CD14-positive monocyte (primary cell): ENCODE data around the gene ZNF652. TPM values are rescaled to one million over a fixed set of nuclear protein-coding genes. Genes with fewer than 3 reads are reported as not detected.

Experiments
- DNase-seq, 3 donors: peaks; one replicate each; pipeline ENCODE4 v3.0.0-alpha.2; 2011 to 2022
- H2AFZ ChIP-seq: 2 replicates; pipeline ENCODE4 v1.6.0; 2012; ENCODE audit warnings: mild to moderate bottlenecking, low read depth, low read length, inconsistent platforms; ENCODE audit not compliant: insufficient read depth, poor library complexity, severe bottlenecking
- H3K27ac ChIP-seq, 2 donors: 1 replicate in 1 of 2; 2 replicates in 1 of 2; pipeline ENCODE4 v1.5.1; 2012 to 2013; ENCODE audit warnings: low read length in 2 of 2, control low read depth in 1 of 2, inconsistent platforms in 1 of 2, low read depth in 1 of 2, mild to moderate bottlenecking in 1 of 2
- H3K27me3 ChIP-seq, 2 donors: one replicate each; pipeline versions ENCODE4 v1.6.0 to v1.6.1; 2011 to 2013; ENCODE audit warnings: low read length in 2 of 2; ENCODE audit not compliant: control insufficient read depth in 2 of 2, insufficient read depth in 2 of 2
- H3K36me3 ChIP-seq, 2 donors: replicated peaks in 1 of 2; 1 replicate in 1 of 2; 2 replicates in 1 of 2; pipeline versions ENCODE4 v1.5.1 to v1.6.1; 2012 to 2013; ENCODE audit warnings: low read length in 2 of 2, control low read depth in 1 of 2, inconsistent platforms in 1 of 2, mild to moderate bottlenecking in 1 of 2; ENCODE audit not compliant: insufficient read depth in 2 of 2, control insufficient read depth in 1 of 2
- H3K4me1 ChIP-seq, 2 donors: 1 replicate in 1 of 2; 2 replicates in 1 of 2; pipeline versions ENCODE4 v1.5.1 to v1.6.1; 2012 to 2013; ENCODE audit warnings: low read length in 2 of 2, control low read depth in 1 of 2, inconsistent platforms in 1 of 2, mild to moderate bottlenecking in 1 of 2, moderate library complexity in 1 of 2; ENCODE audit not compliant: insufficient read depth in 2 of 2, control insufficient read depth in 1 of 2
- H3K4me2 ChIP-seq: replicated peaks from 2 replicates; pipeline ENCODE3; 2012; ENCODE audit warnings: low read length, moderate library complexity, mild to moderate bottlenecking; ENCODE audit not compliant: poor library complexity, severe bottlenecking; ENCODE audit errors: extremely low read depth
- H3K4me3 ChIP-seq, 3 experiments: fragments of 200-600 bp in 1 of 3; sonication (generic) in 1 of 3; replicated peaks in 1 of 3; 1 replicate in 2 of 3; 2 replicates in 1 of 3; pipeline ENCODE4 v1.5.1; 2011 to 2013; ENCODE audit warnings: low read length in 3 of 3, mild to moderate bottlenecking in 3 of 3, control low read depth in 2 of 3, low read depth in 2 of 3, inconsistent platforms in 1 of 3, moderate library complexity in 1 of 3
- H3K79me2 ChIP-seq: 2 replicates; pipeline ENCODE4 v1.6.0; 2012; ENCODE audit warnings: mild to moderate bottlenecking, control low read depth, inconsistent platforms, low read length, moderate library complexity; ENCODE audit not compliant: insufficient read depth
- H3K9ac ChIP-seq: 2 replicates; pipeline ENCODE4 v1.6.0; 2017; ENCODE audit warnings: low read length, mild to moderate bottlenecking; ENCODE audit not compliant: insufficient read depth, poor library complexity, severe bottlenecking
- H3K9me3 ChIP-seq, 2 donors: replicated peaks in 1 of 2; 1 replicate in 1 of 2; 2 replicates in 1 of 2; pipeline versions ENCODE4 v1.5.1 to v1.6.1; 2012 to 2013; ENCODE audit warnings: low read length in 2 of 2, control low read depth in 1 of 2; ENCODE audit not compliant: control insufficient read depth in 1 of 2, insufficient read depth in 1 of 2
- H4K20me1 ChIP-seq: 2 replicates; pipeline ENCODE4 v1.6.0; 2012; ENCODE audit warnings: mild to moderate bottlenecking, low read length, control low read depth, moderate library complexity; ENCODE audit not compliant: insufficient read depth
- H3K27ac Mint-ChIP-seq, 7 donors: one replicate each; pipeline ENCODE4 v1.8.0; 2020; ENCODE audit warnings: mild to moderate bottlenecking in 7 of 7, mixed read lengths in 7 of 7, moderate library complexity in 6 of 7, inconsistent platforms in 2 of 7
- H3K27me3 Mint-ChIP-seq, 3 donors: one replicate each; pipeline ENCODE4 v1.8.0; 2021 to 2022; ENCODE audit warnings: low read depth in 3 of 3, mild to moderate bottlenecking in 3 of 3, mixed read lengths in 3 of 3, moderate library complexity in 3 of 3, inconsistent platforms in 1 of 3
- H3K36me3 Mint-ChIP-seq, 2 donors: one replicate each; pipeline ENCODE4 v1.8.0; 2020; ENCODE audit warnings: mixed read lengths in 2 of 2, inconsistent platforms in 1 of 2, mild to moderate bottlenecking in 1 of 2
- H3K4me1 Mint-ChIP-seq: one replicate; pipeline ENCODE4 v1.8.0; 2020; ENCODE audit warnings: mild to moderate bottlenecking, mixed read lengths
- H3K4me3 Mint-ChIP-seq, 2 donors: one replicate each; pipeline ENCODE4 v1.8.0; 2020; ENCODE audit warnings: mild to moderate bottlenecking in 2 of 2, mixed read lengths in 2 of 2, moderate library complexity in 1 of 2
- H3K9me3 Mint-ChIP-seq, 7 donors: one replicate each; pipeline ENCODE4 v1.8.0; 2020 to 2022; ENCODE audit warnings: mixed read lengths in 7 of 7, mild to moderate bottlenecking in 6 of 7, moderate library complexity in 6 of 7, inconsistent platforms in 2 of 7
- CTCF ChIP-seq: fragments of 200-600 bp; IDR thresholded peaks from one replicate; pipeline ENCODE4 v1.8.0; 2022; ENCODE audit warnings: antibody characterized with exemption, mild to moderate bottlenecking
- WGBS: methylation state at CpG from one replicate; pipeline ENCODE4 v1.1.5; 2013; ENCODE audit warnings: missing lambda C conversion rate; ENCODE audit not compliant: insufficient coverage; 5-methylcytosine and 5-hydroxymethylcytosine counted together
- intact Hi-C, 2 donors: fragments of 100-400 bp; cut with micrococcal nuclease; formaldehyde crosslinking; loops; one replicate each; pipeline versions ENCODE4 v1.15.0 to v1.15.1; 2023
- polyA plus RNA-seq, 3 donors: library from polyadenylated mRNA; depleted of rRNA in 1 of 3; unstranded in 2 of 3; stranded (reverse) in 1 of 3; fragments of 300-500 nt in 2 of 3; fragments of >200 nt in 1 of 3; fragmentation: Illumina TruSeq in 2 of 3; gene quantifications; 1 replicate in 2 of 3; 2 replicates in 1 of 3; pipeline ENCODE4 v1.2.3, GENCODE V29; 2012 to 2021

The ZNF652 gene
- polyA plus RNA-seq, 3 donors: 16.9 to 19.8 (median 18.8) TPM

GRCh38 chr17:49258394-49258793 is 103.7 kb downstream of the ZNF652 start:
- Histone ChIP-seq H3K79me2 (no peaks in the 10 kb centered on the region), H3K9me3 (no peaks in the 10 kb centered on the region), H3K9ac (no peak overlapping the region), H3K4me3 (no peak overlapping the region), H4K20me1 (no peaks in the 10 kb centered on the region), H3K27me3 (no peaks in the 10 kb centered on the region), H3K27ac (no peak overlapping the region), H3K36me3 (no peaks in the 10 kb centered on the region), H2AFZ (no peak overlapping the region), H3K4me2 (no peak overlapping the region), H3K4me1 (peaks cover 22 to 30% of the 10 kb centered on the region in 2 donors)
- peaks cover 0 to 8% (median 6%) of the 10 kb centered on the region in 3 donors for H3K27me3 Mint-ChIP-seq
- peaks cover 0 to 5% of the 10 kb centered on the region in 2 donors for H3K36me3 Mint-ChIP-seq
- DNase-seq: no peak
- no peak overlapping the region for H3K4me3 Mint-ChIP-seq
- no peak for TF ChIP-seq CTCF
- peaks cover 0 to 1% (median 0%) of the 10 kb centered on the region in 7 donors for H3K9me3 Mint-ChIP-seq
- 100% methylated on average over 2 of the region's 3 CpGs for WGBS
- no peak overlapping the region for H3K27ac Mint-ChIP-seq
- intact Hi-C loops: no loop called here
- peaks cover 28% of the 10 kb centered on the region for H3K4me1 Mint-ChIP-seq

GRCh38 chr17:49255125-49255524 is 106.9 kb downstream of the ZNF652 start:
- Histone ChIP-seq H3K4me2 (no peak overlapping the region), H3K9ac (no peak overlapping the region), H2AFZ (no peak overlapping the region), H3K79me2 (no peaks in the 10 kb centered on the region), H3K27me3 (no peaks in the 10 kb centered on the region), H3K27ac (no peak overlapping the region), H3K4me3 (no peak overlapping the region), H4K20me1 (no peaks in the 10 kb centered on the region), H3K36me3 (no peaks in the 10 kb centered on the region), H3K4me1 (peaks cover 36 to 44% of the 10 kb centered on the region in 2 donors), H3K9me3 (no peaks in the 10 kb centered on the region)
- intact Hi-C loops: no loop called here
- 75% methylated on average over 3 of the region's 5 CpGs for WGBS
- Mint-ChIP-seq H3K36me3 (peaks cover 8 to 13% of the 10 kb centered on the region in 2 donors), H3K27ac (no peak overlapping the region), H3K4me3 (no peak overlapping the region), H3K9me3 (no peaks in the 10 kb centered on the region), H3K4me1 (peaks cover 44% of the 10 kb centered on the region), H3K27me3 (peaks cover 0 to 4% (median 2%) of the 10 kb centered on the region in 3 donors)
- no peak for TF ChIP-seq CTCF
- peak in 1 of 3 donors; percentile 22 for DNase-seq
